Muscle layer of colon (tissue), 2 donors: ENCODE data around the gene SLC22A1.
"Not testable (repeated sequence)": the region's sequence is repeated elsewhere in the genome, so short reads cannot be mapped to it uniquely, and the experiment has no call there.

ENCODE experiments used
- H3K27ac ChIP-seq: one replicate; pipeline ENCODE4 v1.7.0; 2013; ENCODE audit warnings: low read depth, mild to moderate bottlenecking, low read length, moderate library complexity
- H3K27me3 ChIP-seq, 2 donors: one replicate each; pipeline ENCODE4 v1.7.0; 2013; ENCODE audit warnings: low read length in 2 of 2, mild to moderate bottlenecking in 2 of 2; ENCODE audit not compliant: insufficient read depth in 2 of 2, control insufficient read depth in 1 of 2
- H3K36me3 ChIP-seq: one replicate; pipeline ENCODE4 v1.7.0; 2013; ENCODE audit warnings: mild to moderate bottlenecking, low read length; ENCODE audit not compliant: insufficient read depth
- H3K4me1 ChIP-seq: one replicate; pipeline ENCODE4 v1.7.0; 2013; ENCODE audit warnings: mild to moderate bottlenecking, low read length; ENCODE audit not compliant: insufficient read depth
- H3K4me3 ChIP-seq, 2 donors: one replicate each; pipeline ENCODE4 v1.7.0; 2013; ENCODE audit warnings: low read length in 2 of 2, low read depth in 1 of 2, mild to moderate bottlenecking in 1 of 2, moderate library complexity in 1 of 2
- H3K9ac ChIP-seq: one replicate; pipeline ENCODE4 v1.7.0; 2013; ENCODE audit warnings: low read length
- H3K9me3 ChIP-seq: one replicate; pipeline ENCODE4 v1.7.0; 2013; ENCODE audit warnings: mild to moderate bottlenecking, low read length
- donor health status: abdominal sarcoma.
- donor health status: Adenocarcinoma of cecum.

The SLC22A1 gene

DNA sequence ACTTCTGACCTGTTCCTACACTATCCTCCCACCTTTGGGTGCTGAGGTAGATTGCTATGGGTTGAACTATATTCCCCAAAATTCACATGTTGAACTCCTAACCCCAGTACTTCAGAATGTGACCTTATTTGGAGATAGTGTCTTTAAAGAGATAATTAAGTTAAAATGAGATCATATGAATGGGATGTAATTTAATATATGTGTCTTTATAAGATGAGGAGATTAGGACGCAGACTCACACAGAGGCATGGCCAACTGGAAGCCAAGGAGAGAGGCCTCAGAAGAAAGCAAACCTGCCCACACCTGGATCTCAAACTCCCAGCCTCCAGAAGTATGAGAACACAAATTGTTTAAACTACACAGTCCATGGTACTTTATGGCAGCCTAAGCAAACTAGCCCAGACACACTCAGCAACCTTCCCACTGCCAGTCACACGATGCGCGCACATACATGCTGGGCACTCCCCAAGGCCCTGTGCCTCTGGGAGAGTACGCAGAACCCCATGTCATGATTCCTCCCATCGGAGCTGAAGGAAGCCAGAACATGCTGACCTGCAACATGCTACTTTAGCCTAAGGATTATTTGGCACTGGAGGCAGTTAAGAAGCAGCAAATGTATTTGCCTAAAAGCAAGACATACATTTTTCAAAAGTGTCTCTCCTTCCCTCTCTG is 8.9 kb upstream of the SLC22A1 start:
- no peaks in the 10 kb centered on the region for H3K9me3 ChIP-seq

DNA sequence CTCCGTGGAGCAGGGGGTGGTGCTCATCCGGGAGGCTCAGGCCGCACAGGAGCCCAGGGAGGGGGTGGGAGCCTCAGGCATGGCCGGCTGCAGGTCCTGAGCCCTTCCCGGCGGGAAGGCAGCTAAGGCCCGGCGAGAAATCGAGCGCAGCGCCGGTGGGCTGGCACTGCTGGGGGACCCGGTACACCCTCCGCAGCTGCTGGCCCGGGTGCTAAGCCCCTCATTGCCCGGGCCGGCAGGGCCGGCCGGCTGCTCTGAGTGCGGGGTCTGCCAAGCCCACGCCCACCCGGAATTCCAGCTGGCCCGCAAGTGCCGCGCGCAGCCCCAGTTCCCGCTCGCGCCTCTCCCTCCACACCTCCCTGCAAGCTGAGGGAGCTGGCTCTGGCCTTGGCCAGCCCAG is 7.1 kb upstream of the SLC22A1 start:
- not testable (repeated sequence) for H3K9ac ChIP-seq

More for the DNA sequence above, 8.9 kb upstream of the SLC22A1 start:
- no peaks in the 10 kb centered on the region for H3K36me3 ChIP-seq
- no peaks in the 10 kb centered on the region for H3K4me1 ChIP-seq
- no peak overlapping the region for H3K27ac ChIP-seq
- no peak overlapping the region for H3K4me3 ChIP-seq
- H3K27me3 ChIP-seq: no peaks in the 10 kb centered on the region
- H3K9ac ChIP-seq: no peak overlapping the region

DNA sequence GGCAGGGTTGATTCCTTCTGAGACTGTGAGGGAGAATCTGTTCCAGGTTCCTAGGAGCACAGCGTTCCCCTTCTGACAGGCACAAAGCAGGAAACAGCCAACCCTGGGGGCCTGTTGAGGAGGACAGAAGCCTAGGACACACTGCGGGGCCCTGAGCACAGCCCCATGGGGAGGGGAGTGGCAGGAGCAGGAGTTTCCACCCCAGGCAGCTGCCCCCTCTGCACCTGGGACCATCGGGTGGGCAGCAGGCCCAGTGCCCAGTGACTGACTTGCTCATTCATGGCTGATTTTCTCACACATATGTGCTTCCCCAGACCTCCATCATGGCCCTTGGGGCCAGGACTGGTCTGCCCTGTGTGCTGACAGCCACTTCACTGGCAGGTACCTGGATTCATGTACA is 6.2 kb upstream of the SLC22A1 start:
- Histone ChIP-seq H3K9ac (no peak overlapping the region), H3K36me3 (no peaks in the 10 kb centered on the region), H3K9me3 (no peaks in the 10 kb centered on the region), H3K27me3 (no peaks in the 10 kb centered on the region), H3K4me1 (no peaks in the 10 kb centered on the region), H3K4me3 (no peak overlapping the region), H3K27ac (no peak overlapping the region)

More for the DNA sequence above, 7.1 kb upstream of the SLC22A1 start:
- H3K27me3 ChIP-seq, H3K27ac ChIP-seq, H3K9me3 ChIP-seq, H3K4me3 ChIP-seq, H3K36me3 ChIP-seq, H3K4me1 ChIP-seq: not testable (repeated sequence)

DNA sequence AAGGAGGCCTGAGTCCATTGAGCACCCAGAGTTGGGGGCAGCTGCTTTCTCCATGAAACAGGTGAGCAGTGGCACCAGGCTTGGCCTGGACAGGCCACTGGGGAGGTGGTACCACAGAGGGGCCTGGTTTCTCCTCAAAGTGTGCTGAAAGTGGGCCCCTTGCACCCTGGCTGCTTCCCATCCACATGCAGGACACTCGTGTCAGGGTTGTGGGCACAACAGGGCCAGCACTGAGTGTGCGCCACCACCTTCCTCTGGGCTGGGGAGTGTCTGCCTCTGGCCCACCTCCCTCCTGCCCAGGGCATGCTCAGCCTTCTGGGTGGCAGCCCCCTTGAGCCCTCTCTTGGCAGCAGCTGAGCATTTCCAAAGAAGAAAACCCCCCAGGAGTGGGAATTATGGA is 5.2 kb upstream of the SLC22A1 start:
- H3K4me1 ChIP-seq: no peaks in the 10 kb centered on the region
- H3K4me3 ChIP-seq: no peak overlapping the region
- H3K9me3 ChIP-seq: no peaks in the 10 kb centered on the region
- H3K9ac ChIP-seq: no peak overlapping the region
- no peaks in the 10 kb centered on the region for H3K27me3 ChIP-seq
- no peak overlapping the region for H3K27ac ChIP-seq
- no peaks in the 10 kb centered on the region for H3K36me3 ChIP-seq

DNA sequence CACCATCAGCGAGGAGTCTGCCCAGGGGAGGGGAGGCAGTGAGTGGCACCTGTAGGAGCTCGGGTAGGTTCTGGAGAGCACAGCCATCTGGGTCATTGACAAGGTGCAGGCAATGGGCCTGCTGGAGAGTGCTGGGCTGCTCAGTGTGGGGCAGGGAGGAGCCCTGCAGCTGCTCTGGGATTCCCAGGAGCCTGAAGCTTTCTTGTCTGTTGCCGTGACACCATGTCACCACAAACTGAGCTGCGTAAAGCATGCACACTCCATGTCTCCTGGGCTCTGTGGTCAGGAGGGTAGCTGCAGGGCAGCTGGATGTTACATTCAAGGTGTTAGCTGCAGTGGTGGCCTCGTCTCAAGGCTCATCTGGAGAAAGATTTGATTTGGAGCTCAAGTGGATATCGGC is 4.5 kb upstream of the SLC22A1 start:
- Histone ChIP-seq H3K27ac (no peak overlapping the region), H3K36me3 (no peaks in the 10 kb centered on the region), H3K4me1 (no peaks in the 10 kb centered on the region), H3K9ac (no peak overlapping the region), H3K4me3 (no peak overlapping the region), H3K9me3 (no peaks in the 10 kb centered on the region), H3K27me3 (no peaks in the 10 kb centered on the region)

DNA sequence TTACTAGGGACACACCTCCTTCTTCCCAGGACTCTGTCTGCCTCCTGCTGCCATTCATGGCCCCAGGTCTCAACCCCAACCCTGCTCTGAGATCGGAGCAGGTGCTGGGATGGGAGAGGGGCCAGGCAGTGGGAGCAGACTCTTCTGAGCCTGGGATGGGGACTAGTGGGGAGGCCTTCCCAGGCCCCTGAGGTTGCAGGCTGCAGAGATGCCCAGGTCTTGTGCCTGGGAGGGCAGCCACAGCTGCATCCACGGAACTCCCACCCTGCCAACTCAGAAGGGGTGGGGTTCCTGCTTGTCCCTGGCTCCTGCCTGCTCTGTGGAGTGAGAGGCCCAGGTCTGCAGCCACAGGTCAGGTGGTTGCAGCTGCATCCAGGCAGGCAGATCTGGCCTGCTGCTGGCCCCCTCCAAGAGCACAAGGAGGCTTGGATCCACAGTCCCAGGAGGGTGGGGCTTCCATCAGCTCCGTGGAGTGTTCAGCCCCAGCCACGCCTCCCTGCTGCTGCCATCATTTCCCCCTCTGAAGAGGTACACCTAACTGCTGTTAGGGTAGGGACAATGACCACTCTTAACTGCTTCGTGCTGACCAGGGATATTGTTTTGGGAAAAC is 2.9 kb upstream of the SLC22A1 start:
- Histone ChIP-seq H3K9ac (no peak overlapping the region), H3K27me3 (no peaks in the 10 kb centered on the region), H3K27ac (no peak overlapping the region), H3K4me1 (no peaks in the 10 kb centered on the region), H3K4me3 (no peak overlapping the region), H3K36me3 (no peaks in the 10 kb centered on the region), H3K9me3 (no peaks in the 10 kb centered on the region)

DNA sequence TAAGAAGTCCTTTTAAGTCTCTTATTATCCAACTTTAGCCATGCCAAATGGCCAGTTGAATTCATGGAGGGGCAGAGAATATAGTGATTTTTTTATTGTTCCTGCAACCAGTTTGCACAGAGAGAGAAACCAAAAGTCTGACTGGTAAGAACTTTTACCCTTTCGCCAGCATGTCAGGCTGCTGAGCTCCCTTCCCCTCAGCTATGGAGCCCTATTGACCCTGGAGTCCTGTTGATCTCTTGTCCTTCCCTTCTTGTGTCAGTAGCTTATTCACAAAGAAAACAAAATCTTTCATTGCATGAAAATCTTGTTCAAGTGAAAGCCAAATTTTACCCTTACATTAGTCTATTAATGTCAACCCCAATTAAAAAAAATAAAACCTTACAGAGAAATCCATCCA is 1.5 kb upstream of the SLC22A1 start:
- Histone ChIP-seq H3K4me3 (no peak overlapping the region), H3K36me3 (no peaks in the 10 kb centered on the region), H3K27me3 (no peaks in the 10 kb centered on the region), H3K27ac (no peak overlapping the region), H3K9me3 (no peaks in the 10 kb centered on the region), H3K4me1 (no peaks in the 10 kb centered on the region), H3K9ac (no peak overlapping the region)

DNA sequence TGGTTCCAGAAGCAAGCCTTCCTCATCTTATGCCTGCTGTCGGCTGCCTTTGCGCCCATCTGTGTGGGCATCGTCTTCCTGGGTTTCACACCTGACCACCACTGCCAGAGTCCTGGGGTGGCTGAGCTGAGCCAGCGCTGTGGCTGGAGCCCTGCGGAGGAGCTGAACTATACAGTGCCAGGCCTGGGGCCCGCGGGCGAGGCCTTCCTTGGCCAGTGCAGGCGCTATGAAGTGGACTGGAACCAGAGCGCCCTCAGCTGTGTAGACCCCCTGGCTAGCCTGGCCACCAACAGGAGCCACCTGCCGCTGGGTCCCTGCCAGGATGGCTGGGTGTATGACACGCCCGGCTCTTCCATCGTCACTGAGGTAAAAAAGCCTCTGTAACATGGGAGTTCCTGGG is 366 bp downstream of the SLC22A1 start:
- Histone ChIP-seq H3K36me3 (no peaks in the 10 kb centered on the region), H3K4me1 (no peaks in the 10 kb centered on the region), H3K27me3 (no peaks in the 10 kb centered on the region), H3K9ac (no peak overlapping the region), H3K27ac (no peak overlapping the region), H3K9me3 (no peaks in the 10 kb centered on the region), H3K4me3 (no peak overlapping the region)

DNA sequence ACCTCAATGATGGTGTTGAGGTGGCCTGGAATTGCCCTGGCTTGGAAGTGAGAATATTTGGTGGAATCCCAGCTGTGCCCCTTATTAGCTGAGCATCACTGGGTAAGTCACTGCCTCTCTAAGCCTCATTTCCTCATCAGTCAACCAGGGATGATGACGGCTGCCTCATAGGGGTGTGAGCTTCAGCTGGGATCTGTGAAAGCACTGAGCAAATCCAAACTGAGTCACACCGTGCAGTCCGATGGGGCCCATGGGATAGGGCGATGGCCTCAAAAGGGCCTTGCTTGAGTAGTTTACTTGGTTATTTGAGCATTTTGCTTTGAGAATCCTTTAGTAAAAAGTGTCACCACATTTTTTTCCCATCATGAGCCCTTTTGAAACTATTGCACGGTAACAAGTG is 1.1 kb downstream of the SLC22A1 start:
- Histone ChIP-seq H3K27me3 (no peaks in the 10 kb centered on the region), H3K27ac (no peak overlapping the region), H3K9me3 (no peaks in the 10 kb centered on the region), H3K4me3 (no peak overlapping the region), H3K36me3 (no peaks in the 10 kb centered on the region), H3K4me1 (no peaks in the 10 kb centered on the region), H3K9ac (no peak overlapping the region)

DNA sequence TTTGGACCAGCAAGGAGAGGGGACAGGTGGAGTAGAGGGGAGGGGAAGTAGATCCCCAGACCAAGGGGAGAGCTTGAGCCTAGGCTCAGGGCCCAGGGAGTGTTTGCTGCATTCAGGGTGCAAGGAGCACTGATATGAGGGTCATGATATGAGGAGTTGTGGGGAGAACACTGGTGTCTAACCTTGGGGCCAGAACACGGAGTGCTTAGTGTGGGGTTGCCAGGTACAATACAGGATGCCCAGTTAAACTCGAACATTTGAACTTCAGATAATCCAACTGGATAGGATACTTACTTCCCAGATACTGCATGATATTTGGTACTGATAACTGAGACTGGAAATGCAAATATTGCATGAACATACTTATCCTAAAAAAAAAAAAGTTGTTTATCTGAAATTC is 2.4 kb downstream of the SLC22A1 start:
- Histone ChIP-seq H3K27ac (no peak overlapping the region), H3K36me3 (no peaks in the 10 kb centered on the region), H3K9ac (no peak overlapping the region), H3K4me3 (no peak overlapping the region), H3K9me3 (no peaks in the 10 kb centered on the region), H3K27me3 (no peaks in the 10 kb centered on the region), H3K4me1 (no peaks in the 10 kb centered on the region)

DNA sequence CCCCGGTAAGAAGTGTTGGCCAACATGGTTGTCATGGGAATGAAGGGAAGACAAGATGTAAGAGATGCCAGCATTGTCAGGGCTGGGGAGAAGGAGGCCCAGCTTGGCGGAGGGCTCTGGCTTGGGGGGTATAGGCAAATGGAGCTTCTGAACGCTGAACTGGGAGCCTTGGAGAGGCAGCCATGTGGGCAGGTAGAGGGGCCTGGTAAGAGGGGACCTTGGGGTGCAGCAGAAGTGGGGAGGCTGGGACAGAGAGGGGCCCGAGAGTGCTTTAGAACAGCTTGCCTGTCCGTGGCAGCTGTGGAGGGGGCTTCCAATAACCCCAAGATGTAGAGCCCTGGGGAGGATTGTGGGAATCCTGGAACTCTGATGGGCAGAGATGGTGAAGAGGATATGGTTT is 3.0 kb downstream of the SLC22A1 start:
- H3K9me3 ChIP-seq: no peaks in the 10 kb centered on the region
- no peaks in the 10 kb centered on the region for H3K36me3 ChIP-seq
- no peak overlapping the region for H3K4me3 ChIP-seq
- H3K27me3 ChIP-seq: no peaks in the 10 kb centered on the region
- no peaks in the 10 kb centered on the region for H3K4me1 ChIP-seq
- H3K9ac ChIP-seq: no peak overlapping the region
- no peak overlapping the region for H3K27ac ChIP-seq

DNA sequence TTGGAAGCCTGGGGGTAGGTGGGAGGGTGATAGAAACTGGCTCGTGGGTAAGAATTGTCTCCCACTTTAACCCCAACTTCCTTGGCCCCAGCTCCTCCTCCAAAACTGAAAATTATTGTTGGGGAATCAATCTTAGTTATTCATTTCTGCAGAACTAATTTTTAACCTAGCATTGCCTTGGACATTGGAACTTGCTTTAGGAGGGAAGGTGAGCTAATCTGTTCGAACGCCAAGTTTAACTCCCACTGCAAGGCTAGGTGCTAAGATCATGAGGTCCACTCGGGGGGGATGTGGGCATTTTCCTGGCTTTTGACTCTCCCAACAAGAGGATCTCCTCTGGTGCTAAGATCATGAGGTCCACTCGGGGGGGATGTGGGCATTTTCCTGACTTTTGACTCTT is 3.5 kb downstream of the SLC22A1 start:
- H3K9me3 ChIP-seq, H3K27ac ChIP-seq, H3K27me3 ChIP-seq, H3K9ac ChIP-seq, H3K4me1 ChIP-seq, H3K4me3 ChIP-seq, H3K36me3 ChIP-seq: not testable (repeated sequence)
